T-helper 1 cell treated with Interleukin-12 subunit alpha and Interleukin-12 subunit beta and Interleukin-4 antibody, amounts not matched to agents 30 μg/mL and 1 μg/mL, for 36 hours (primary cell): ENCODE results near the gene ALDH1A2.

Experiments
- H3K27ac Mint-ChIP-seq: one replicate; pipeline ENCODE4 v1.8.0; 2021; ENCODE audit warnings: mild to moderate bottlenecking, mixed read lengths
- H3K27me3 Mint-ChIP-seq: one replicate; pipeline ENCODE4 v1.8.0; 2021; ENCODE audit warnings: low read depth, mixed read lengths
- H3K36me3 Mint-ChIP-seq: one replicate; pipeline ENCODE4 v1.8.0; 2021; ENCODE audit warnings: low read depth, mixed read lengths
- H3K4me1 Mint-ChIP-seq: one replicate; pipeline ENCODE4 v1.8.0; 2021; ENCODE audit warnings: low read depth, mixed read lengths
- H3K4me3 Mint-ChIP-seq: one replicate; pipeline ENCODE4 v1.8.0; 2021; ENCODE audit warnings: mild to moderate bottlenecking, moderate library complexity, mixed read lengths
- H3K9me3 Mint-ChIP-seq: one replicate; pipeline ENCODE4 v1.8.0; 2021; ENCODE audit warnings: mixed read lengths

ALDH1A2 gene

GRCh38 chr15:57941816-57942215 lies 123.7 kb downstream of the ALDH1A2 start:
- H3K4me3 Mint-ChIP-seq: no peak overlapping the region
- H3K27me3 Mint-ChIP-seq: peaks cover 51% of the 10 kb centered on the region
- no peak overlapping the region for H3K27ac Mint-ChIP-seq
- no peaks in the 10 kb centered on the region for H3K36me3 Mint-ChIP-seq
- no peaks in the 10 kb centered on the region for H3K4me1 Mint-ChIP-seq
- H3K9me3 Mint-ChIP-seq: no peaks in the 10 kb centered on the region

GRCh38 chr15:57932348-57932747 lies 133.2 kb downstream of the ALDH1A2 start:
- Mint-ChIP-seq H3K27me3 (peaks cover 42% of the 10 kb centered on the region), H3K9me3 (no peaks in the 10 kb centered on the region)

DNA sequence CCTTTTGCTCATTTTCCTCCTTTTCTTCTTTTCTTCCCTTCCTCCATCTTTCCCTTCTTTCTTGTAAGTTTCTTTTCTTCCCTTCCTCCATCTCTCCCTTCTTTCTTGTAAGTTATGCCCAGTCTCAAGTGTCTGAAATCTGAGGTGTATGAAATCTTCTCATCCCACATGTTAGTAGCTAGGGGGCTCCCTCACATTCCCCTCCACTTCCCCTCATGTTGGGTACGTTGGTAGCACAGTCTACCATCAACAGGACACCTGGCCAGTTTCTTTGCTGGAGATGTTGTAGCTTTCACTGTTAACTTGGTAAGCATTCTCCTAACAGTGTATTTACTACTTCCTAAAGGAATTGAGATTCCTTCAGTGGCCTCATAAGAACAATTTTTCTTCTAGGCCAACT lies 133.9 kb downstream of the ALDH1A2 start:
- Mint-ChIP-seq H3K9me3 (no peaks in the 10 kb centered on the region), H3K4me1 (no peaks in the 10 kb centered on the region), H3K36me3 (no peaks in the 10 kb centered on the region), H3K27me3 (peaks cover 34% of the 10 kb centered on the region), H3K4me3 (no peak overlapping the region), H3K27ac (no peak overlapping the region)

More at GRCh38 chr15:57932348-57932747, 133.2 kb downstream of the ALDH1A2 start:
- H3K4me3 Mint-ChIP-seq: no peak overlapping the region
- no peaks in the 10 kb centered on the region for H3K4me1 Mint-ChIP-seq
- no peak overlapping the region for H3K27ac Mint-ChIP-seq
- no peaks in the 10 kb centered on the region for H3K36me3 Mint-ChIP-seq

GRCh38 chr15:57927091-57927631 lies 138.3 kb downstream of the ALDH1A2 start:
- Mint-ChIP-seq H3K4me1 (no peaks in the 10 kb centered on the region), H3K27me3 (peaks cover 21% of the 10 kb centered on the region), H3K9me3 (no peaks in the 10 kb centered on the region), H3K36me3 (no peaks in the 10 kb centered on the region), H3K4me3 (no peak overlapping the region), H3K27ac (no peak overlapping the region)

DNA sequence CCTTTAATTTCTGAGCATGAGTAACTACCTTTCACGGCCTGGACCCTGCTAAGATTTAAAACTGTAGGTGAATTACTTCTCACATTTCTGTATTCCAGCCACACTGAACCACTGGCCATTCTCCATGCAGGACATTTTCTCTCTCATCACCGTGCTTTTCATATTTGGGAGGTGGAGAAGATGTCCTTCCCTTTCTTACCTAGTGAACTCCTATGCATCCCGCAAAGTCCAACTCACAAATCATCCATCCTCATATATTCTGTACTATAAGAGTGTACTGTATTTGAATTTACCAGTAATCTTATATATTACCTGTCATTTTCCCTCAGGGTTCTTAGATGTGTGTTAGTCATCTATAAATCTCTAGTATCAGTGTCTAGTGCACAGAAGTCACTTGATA lies 139.9 kb downstream of the ALDH1A2 start:
- H3K4me1 Mint-ChIP-seq: no peaks in the 10 kb centered on the region
- H3K4me3 Mint-ChIP-seq: no peak overlapping the region
- no peaks in the 10 kb centered on the region for H3K36me3 Mint-ChIP-seq
- H3K27ac Mint-ChIP-seq: no peak overlapping the region
- peaks cover 20% of the 10 kb centered on the region for H3K27me3 Mint-ChIP-seq
- H3K9me3 Mint-ChIP-seq: no peaks in the 10 kb centered on the region

DNA sequence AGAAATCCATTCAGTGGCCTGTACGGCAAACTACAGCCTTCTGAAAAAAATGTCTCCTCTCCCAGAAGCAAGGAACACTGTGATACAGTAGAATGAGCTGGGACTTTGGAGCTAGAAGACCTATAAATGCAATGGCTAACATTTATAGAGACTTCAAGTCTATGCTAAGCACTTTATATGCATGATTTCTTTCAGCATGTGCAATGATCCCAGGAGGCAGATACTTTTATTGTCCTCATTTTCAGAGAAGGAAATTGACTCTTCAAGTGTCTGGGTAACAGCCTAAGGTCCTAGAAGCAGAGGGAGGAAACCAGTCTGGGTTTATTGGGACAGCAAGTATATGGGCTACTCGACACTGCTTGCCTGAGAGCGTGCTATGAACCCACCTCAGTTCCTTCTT lies 140.9 kb downstream of the ALDH1A2 start:
- Mint-ChIP-seq H3K9me3 (no peaks in the 10 kb centered on the region), H3K4me3 (no peak overlapping the region), H3K36me3 (no peaks in the 10 kb centered on the region), H3K27ac (no peak overlapping the region), H3K4me1 (no peaks in the 10 kb centered on the region), H3K27me3 (peaks cover 15% of the 10 kb centered on the region)

DNA sequence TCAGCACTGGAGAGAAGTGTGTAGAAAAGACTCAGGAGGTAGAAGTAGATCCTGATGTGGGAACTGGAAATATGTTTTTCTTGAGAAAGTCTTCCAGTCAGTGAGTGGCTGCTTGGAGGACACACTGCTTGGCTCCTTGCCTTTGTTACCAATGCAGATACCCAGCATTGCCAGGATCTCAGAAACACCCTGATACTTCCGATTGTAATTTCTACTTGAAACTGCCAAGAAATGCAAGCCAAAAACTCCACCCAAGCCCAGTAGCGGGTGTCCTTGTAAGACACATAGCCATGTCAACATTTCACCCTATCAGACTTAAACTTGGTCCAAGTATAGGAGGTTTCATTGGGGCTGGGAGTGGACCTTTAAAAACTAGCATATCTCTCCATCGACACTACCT lies 141.8 kb downstream of the ALDH1A2 start:
- Mint-ChIP-seq H3K9me3 (no peaks in the 10 kb centered on the region), H3K4me1 (no peaks in the 10 kb centered on the region), H3K27ac (no peak overlapping the region), H3K4me3 (no peak overlapping the region), H3K36me3 (no peaks in the 10 kb centered on the region), H3K27me3 (peaks cover 11% of the 10 kb centered on the region)

DNA sequence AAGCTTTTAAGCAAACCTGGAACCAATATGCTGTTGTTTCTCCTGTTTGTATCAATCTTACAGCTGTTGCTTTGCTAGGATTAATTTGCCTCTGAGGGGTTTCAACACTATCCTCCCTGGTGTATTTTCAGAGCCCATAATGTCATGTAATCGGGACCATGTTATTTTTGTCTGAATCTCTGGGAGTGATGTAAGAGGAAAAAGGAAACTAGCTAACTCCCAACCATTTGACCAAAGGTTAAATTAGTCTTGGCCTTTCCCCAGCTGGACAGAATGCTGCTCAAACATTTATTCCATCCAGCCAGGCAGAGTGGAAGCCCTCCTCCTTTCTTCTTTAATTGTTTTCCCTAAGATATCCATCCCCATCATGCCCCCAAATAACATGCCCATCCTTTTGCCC lies 142.2 kb downstream of the ALDH1A2 start:
- Mint-ChIP-seq H3K4me1 (no peaks in the 10 kb centered on the region), H3K27me3 (peaks cover 7% of the 10 kb centered on the region), H3K36me3 (no peaks in the 10 kb centered on the region), H3K4me3 (no peak overlapping the region), H3K9me3 (no peaks in the 10 kb centered on the region), H3K27ac (no peak overlapping the region)

DNA sequence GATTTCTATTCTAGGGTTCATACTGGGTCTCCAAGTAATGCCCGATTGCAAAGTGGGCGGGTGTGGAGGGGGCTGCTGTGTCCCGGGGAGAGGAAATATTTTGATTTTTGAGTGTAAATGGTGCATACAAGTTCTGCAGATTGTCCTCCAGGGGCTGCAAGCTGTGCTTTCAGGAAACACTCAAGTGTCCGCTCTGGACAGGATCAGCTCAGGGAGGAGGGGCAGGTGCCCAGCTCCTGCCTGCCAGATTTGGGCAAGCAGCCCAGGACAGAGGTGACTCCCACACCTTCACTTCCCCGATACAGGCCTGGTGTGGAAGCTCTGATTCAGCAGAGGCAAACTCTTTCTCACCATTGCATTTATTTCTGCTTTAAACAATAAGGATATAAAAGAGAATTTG lies 142.7 kb downstream of the ALDH1A2 start:
- H3K4me1 Mint-ChIP-seq: no peaks in the 10 kb centered on the region
- no peak overlapping the region for H3K4me3 Mint-ChIP-seq
- no peaks in the 10 kb centered on the region for H3K36me3 Mint-ChIP-seq
- H3K9me3 Mint-ChIP-seq: no peaks in the 10 kb centered on the region
- H3K27me3 Mint-ChIP-seq: peaks cover 7% of the 10 kb centered on the region
- no peak overlapping the region for H3K27ac Mint-ChIP-seq

- Mint-ChIP-seq H3K36me3 (no peaks in the 10 kb centered on the region), H3K27ac (no peak overlapping the region), H3K4me1 (no peaks in the 10 kb centered on the region), H3K9me3 (no peaks in the 10 kb centered on the region), H3K27me3 (peaks cover 7% of the 10 kb centered on the region), H3K4me3 (no peak overlapping the region)
Measured at GRCh38 chr15:57921371-57921770, 144.1 kb downstream of the ALDH1A2 start.

- Mint-ChIP-seq H3K27me3 (peaks cover 7% of the 10 kb centered on the region), H3K27ac (no peak overlapping the region), H3K4me1 (no peaks in the 10 kb centered on the region), H3K36me3 (no peaks in the 10 kb centered on the region), H3K4me3 (no peak overlapping the region), H3K9me3 (no peaks in the 10 kb centered on the region)
Measured at GRCh38 chr15:57920911-57921310, 144.6 kb downstream of the ALDH1A2 start.

DNA sequence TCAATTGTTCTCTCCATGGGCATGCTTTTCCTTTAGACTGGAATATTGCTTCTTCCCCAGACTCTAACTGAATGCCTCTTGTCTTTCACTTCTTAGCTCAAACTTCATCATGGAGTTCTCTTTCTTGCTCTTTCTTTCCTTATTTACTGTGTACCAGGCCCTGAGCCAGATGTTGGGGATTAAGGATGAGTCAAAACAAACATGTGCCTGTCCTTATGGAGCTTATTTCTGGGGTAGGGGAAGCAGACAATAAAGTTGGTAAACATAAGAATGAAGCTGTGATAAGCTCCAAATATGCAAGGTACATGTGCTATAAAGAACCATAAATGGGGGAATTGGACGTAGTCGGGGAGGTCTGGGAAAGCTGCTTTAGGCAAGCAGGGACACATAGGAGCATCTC lies 145.8 kb downstream of the ALDH1A2 start:
- H3K36me3 Mint-ChIP-seq: no peaks in the 10 kb centered on the region
- no peaks in the 10 kb centered on the region for H3K4me1 Mint-ChIP-seq
- peaks cover 7% of the 10 kb centered on the region for H3K27me3 Mint-ChIP-seq
- H3K9me3 Mint-ChIP-seq: no peaks in the 10 kb centered on the region
- no peak overlapping the region for H3K27ac Mint-ChIP-seq
- H3K4me3 Mint-ChIP-seq: no peak overlapping the region

GRCh38 chr15:57917998-57918397 lies 147.5 kb downstream of the ALDH1A2 start:
- Mint-ChIP-seq H3K27ac (no peak overlapping the region), H3K36me3 (no peaks in the 10 kb centered on the region), H3K9me3 (no peaks in the 10 kb centered on the region), H3K27me3 (peaks cover 7% of the 10 kb centered on the region), H3K4me1 (no peaks in the 10 kb centered on the region), H3K4me3 (no peak overlapping the region)

DNA sequence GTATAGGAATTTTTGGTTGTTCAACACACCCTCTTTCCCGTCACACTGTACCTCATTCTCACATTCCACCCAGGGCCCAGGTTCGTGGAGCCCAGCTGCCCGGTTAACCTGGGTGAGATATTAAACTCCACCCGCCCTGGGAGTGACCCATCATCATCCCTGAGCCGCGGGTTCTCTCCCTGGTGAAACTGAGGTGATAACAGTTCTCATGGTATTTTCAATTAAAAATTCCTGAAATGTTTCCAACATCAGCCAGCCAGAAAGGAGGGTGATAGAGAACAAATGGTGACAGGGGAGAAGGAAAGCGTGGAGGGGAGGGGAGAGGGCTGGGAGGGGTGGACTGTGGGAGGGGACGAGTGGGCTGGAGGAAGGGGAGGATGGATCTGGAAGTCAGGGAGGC lies 148.8 kb downstream of the ALDH1A2 start:
- no peaks in the 10 kb centered on the region for H3K4me1 Mint-ChIP-seq
- no peak overlapping the region for H3K4me3 Mint-ChIP-seq
- H3K9me3 Mint-ChIP-seq: no peaks in the 10 kb centered on the region
- peaks cover 7% of the 10 kb centered on the region for H3K27me3 Mint-ChIP-seq
- H3K36me3 Mint-ChIP-seq: no peaks in the 10 kb centered on the region
- H3K27ac Mint-ChIP-seq: no peak overlapping the region

DNA sequence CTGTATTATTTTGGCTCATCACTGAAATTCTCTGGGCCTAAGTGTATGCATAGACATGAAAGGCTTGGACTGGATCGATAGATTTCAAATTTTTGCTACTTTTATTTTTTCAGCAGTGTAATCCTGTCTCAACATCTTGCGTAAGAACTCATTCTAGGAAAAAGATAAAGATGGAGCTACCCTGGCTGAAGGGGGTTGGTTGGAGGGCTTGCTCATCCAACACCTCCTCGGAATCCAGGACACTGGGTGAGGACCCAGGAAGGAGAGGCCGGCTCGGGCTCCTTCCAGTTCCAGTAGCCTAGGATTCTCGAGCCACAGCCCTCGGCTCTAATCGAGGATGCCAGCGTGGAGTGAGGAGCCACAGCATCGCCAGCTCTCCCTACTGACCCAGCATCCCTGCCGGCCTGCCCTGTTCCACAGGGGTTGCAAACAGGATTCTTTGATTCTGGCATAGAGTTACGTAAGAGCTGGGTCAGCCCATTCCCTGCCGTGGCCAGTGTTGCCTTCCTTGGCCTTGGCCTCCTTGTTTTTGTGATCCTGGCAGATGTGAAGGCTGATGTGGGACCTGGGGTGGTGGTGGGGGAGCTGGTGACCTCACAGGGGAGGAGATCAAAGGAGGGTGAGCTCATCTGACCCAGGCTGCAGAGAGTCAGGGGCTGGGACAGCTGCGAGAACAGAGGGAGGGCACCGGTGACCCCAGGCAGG lies 149.5 kb downstream of the ALDH1A2 start:
- Mint-ChIP-seq H3K27ac (no peak overlapping the region), H3K27me3 (peaks cover 3% of the 10 kb centered on the region), H3K4me3 (no peak overlapping the region), H3K4me1 (no peaks in the 10 kb centered on the region), H3K9me3 (no peaks in the 10 kb centered on the region), H3K36me3 (no peaks in the 10 kb centered on the region)
